ENCODE results near the gene PSEN1.

Gene PSEN1

DNA sequence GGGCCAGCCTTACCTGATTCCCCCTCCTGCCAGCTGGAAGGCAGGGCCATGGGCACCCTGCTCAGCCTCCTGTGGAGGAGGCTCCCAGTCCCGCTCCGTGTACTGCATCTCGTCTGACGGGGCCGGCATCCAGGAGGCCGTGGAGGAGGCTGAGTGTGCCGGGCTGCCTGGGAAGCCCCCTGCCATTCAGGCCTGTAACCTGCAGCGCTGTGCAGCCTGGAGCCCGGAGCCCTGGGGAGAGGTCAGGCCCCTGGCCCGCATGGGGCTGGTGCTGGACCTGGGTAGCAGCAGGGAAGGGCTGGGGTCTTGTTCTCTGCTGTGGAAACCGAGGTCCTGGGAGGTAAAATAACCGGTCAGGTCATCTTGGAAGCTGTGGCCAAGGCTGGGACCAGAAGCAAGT, 117.4 kb downstream of the PSEN1 start:
- DNase-seq (ENCODE audit: low read depth) = no peak

DNA sequence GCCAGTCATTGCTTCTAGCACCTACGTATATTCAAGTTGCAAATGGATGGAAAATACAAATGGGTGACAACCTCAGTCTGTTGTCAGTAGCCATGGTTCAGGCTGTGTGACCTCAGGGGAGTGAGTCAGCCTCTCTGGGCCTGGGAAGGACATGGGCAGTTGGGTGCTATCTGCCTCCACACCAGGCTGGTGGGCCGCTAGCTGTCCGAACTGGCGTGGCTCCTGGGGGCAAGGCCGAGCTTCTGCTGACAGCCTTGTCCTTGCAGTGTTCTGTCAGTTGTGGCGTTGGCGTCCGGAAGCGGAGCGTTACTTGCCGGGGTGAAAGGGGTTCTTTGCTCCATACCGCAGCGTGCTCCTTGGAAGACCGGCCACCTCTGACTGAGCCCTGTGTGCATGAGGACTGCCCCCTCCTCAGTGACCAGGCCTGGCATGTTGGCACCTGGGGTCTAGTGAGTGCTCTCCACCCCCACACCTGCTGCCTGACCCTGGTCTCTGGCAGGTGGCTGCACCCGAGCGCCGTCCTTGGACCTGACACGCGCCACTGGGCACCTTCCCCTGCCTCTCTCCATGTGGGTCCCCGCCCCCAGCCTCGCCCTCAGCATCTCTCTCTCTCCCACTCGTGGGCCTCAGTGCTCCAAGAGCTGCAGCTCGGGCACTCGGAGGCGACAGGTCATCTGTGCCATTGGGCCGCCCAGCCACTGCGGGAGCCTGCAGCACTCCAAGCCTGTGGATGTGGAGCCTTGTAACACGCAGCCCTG, 118.1 kb downstream of the PSEN1 start:
- DNase-seq (ENCODE audit: low read depth) = no peak

DNA sequence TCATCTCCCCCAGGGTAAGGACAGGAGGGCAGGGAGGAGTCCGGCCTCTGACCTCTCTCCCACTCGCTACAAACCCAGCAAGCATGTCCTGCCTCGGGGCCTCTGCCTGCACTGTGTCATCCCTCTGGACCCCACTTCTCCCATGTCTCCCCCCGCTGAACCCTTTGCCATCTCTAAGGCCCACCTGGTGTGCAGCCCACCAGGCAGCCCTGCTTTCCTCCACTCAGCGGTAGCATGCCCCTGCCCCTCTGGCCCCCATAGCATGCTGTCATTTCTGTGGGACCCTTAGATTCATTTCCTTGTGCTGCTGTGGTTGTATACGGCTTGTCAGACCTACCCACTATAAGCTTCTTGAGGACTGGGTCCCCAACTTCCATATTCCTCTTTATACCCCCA, 118.7 kb downstream of the PSEN1 start:
- DNase-seq (ENCODE audit: low read depth) = no peak

DNA sequence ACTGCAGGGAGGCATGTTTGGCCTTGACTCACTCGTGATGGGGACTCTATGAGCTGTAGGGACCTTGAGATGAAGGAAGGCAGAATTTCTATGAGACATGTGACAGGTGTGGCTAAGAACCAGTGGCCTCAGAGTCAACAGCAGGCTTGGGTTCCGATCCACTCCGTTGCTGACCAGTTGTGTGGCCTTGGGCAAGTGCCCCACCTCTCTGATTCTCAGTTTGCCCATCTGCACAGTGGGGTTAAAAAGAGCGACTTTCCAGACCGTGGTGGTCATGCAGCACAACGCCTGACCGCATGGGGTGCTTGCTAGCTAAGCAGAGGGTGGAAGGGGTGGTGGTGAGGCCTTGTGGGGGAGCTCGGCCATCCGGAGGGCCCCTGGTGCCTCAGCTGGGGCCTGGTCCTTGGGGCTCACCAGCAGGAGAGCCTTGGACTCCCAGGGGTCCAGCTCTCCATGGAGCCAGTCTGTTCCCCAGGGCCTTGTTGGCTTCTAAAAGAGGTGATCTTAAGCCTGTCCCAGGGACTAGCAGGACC, 119.5 kb downstream of the PSEN1 start:
- no peak for DNase-seq (ENCODE audit: low read depth)

DNA sequence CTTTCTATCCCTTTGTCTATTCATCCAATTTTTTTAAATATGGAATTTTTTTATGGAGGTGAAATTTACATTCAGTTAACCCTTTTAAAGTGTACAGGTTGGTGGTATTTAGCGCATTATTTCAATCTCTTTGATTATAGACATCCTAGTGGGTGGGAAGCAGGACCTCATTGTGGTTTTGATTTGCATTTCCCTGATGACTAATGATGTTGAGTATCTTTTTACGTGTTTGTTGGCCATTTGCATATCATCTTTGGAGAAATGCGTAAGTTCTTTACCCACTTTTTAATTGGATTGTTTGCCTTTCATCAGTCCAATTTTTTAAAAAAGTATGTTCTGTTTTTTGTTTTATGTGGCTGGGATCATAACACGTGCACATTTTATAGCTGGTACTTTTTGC, 121.8 kb downstream of the PSEN1 start:
- DNase-seq (ENCODE audit: low read depth) = no peak

DNA sequence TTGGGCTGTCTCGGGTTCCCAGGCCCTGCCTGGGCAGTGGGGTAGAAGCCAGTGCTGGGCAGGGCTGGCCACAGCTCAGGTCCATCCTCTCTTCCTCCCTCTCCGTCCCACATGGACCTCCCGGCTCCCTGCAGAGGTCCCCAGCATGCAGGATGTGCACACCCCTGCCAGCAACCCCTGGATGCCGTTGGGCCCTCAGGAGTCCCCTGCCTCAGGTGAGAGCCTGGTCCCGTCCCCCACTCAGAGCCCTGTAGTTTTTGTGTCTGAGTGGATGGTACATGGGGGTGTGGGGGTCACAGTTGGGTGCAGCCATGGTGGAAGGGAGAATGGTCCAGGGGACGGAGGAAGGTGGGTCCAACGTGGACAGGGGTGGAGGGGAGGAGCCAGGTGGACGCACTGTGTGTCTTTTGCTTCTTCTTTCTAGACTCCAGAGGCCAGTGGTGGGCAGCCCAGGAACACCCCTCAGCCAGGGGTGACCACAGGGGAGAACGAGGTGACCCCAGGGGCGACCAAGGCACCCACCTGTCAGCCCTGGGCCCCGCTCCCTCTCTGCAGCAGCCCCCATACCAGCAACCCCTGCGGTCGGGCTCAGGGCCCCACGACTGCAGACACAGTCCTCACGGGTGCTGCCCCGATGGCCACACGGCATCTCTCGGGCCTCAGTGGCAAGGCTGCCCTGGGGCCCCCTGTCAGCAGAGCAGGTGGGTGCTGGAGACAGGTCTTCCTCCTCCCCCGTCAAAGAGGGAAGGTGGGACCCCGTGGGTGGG, 122.7 kb downstream of the PSEN1 start:
- no peak for DNase-seq (ENCODE audit: low read depth)

DNA sequence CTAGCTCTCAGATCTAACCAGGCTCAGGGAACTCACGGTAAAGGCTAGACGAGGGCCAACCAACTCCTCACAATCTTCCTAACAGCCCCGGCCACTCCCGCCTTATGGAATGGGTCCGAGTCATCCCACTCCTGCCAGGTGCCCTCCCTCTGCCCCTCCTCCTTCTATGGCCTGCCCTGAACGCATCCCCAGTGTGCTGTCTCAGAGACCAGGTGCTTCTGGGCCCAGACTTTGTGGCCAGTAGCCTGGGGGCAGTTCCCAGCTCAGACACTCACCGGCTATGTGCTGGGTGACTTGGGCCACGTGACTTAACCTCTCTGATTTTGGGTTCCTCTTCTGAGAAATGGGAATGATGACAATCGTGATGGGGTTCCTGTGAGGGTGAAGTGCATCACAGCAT, 123.5 kb downstream of the PSEN1 start:
- DNase-seq (ENCODE audit: low read depth) = no peak

DNA sequence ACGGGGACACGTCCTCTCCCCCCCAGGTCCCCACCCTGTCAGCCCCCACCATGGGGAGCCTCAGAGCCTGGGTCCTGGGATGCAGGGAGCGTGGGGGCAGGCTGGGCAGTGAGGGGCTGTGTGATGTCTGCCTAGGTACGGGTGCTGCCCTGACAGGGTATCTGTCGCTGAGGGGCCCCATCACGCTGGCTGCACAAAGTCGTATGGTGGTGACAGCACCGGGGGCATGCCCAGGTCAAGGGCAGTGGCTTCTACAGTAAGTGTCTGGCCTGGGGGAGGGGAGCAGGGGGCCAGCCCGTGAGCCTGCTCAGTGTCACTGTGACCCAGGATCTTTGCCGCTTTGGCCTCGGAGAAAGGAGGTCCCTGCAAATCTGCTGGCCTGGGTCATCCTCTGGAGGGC, 124.3 kb downstream of the PSEN1 start:
- DNase-seq (ENCODE audit: low read depth) = no peak

DNA sequence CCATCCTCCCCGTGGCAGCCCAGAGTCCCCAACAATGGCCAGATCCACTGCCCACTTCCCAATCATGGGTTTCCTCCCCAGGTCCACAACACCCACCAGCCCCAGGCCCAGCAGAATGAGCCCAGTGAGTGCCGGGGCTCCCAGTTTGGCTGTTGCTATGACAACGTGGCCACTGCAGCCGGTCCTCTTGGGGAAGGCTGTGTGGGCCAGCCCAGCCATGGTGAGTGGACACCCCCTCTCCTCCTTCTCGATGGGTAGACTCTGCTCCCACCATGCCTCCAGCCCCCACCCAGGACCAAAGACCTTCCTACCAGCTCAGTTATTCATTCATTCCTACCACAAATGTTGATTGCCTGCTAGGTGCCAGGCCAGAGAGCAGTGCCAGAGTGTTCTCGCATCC, 124.8 kb downstream of the PSEN1 start:
- no peak for DNase-seq (ENCODE audit: low read depth)

DNA sequence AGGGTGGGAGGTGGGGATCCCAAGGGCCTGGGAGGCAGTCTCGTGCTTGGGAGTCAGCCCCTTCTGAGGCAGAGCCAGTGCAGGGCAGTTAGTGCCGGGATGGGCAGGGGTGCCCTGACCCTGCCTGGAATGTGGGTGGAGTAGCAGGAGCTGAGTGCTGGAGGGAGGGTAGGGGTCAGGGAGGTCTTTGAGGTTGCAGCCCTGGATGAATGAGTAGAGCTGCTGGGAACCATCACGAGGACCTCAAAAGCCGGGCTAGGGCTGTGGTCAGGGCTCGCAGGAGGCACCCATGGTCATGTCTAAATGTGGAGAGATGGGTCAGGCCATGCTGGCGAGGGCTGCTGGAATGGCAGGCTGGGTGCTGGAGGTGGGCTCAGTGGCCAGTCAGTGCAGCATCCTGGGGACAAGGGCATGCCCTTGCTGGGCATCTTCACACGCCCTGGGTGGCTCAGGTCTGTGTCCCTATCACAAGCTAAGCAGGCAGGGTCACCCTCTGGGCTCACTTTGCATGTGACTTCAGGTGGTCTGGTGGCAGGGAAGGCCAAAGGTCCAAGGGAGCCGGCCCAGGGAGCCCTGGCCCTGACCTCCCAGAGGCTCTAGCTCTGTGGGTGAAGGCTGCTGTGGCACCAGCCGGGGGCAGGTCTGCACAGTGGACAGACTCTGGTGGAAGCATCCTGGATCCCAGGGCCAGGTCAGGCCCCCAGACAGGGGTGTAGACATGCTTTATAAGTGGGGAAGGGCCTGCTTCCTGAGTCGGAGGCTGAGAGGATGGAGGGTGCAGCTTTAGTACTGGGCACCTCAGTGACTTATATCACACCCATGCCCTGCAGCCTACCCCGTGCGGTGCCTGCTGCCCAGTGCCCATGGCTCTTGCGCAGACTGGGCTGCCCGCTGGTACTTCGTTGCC, 125.5 kb downstream of the PSEN1 start:
- no peak for DNase-seq (ENCODE audit: low read depth)

DNA sequence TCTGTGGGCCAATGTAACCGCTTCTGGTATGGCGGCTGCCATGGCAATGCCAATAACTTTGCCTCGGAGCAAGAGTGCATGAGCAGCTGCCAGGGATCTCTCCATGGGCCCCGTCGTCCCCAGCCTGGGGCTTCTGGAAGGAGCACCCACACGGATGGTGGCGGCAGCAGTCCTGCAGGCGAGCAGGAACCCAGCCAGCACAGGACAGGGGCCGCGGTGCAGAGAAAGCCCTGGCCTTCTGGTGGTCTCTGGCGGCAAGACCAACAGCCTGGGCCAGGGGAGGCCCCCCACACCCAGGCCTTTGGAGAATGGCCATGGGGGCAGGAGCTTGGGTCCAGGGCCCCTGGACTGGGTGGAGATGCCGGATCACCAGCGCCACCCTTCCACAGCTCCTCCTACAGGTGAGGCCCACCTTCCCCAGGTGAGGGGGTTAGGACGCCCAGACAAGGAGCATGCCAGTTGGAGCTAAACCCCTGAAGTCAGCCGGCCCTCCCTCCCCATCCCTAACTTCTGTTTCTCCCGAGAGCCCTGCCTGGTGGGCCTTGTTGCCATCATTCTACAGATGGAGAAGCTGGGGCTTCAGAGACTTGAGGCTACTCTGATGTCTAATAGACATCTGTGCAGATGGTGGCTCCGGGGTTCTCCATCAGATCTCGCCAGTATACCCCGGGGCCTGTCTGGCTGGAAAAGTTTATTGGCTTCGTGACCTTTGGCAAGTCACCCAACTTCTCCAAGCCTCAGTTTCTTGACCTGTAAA, 126.3 kb downstream of the PSEN1 start:
- no peak for DNase-seq (ENCODE audit: low read depth)

DNA sequence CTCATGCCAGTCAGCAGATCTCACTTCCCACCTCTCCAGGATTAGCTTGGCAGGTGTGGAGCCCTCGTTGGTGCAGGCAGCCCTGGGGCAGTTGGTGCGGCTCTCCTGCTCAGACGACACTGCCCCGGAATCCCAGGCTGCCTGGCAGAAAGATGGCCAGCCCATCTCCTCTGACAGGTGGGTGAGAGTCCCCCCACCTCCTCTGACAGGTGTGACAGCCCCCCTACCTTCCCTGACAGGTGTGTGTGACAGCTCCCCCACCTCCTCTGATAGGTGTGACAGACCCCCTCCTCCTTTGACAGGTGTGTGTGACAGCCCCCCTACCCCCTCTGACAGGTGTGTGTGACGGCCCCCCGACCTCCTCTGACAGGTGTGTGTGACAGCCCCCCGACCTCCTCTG, 127.3 kb downstream of the PSEN1 start:
- no peak for DNase-seq (ENCODE audit: low read depth)

DNA sequence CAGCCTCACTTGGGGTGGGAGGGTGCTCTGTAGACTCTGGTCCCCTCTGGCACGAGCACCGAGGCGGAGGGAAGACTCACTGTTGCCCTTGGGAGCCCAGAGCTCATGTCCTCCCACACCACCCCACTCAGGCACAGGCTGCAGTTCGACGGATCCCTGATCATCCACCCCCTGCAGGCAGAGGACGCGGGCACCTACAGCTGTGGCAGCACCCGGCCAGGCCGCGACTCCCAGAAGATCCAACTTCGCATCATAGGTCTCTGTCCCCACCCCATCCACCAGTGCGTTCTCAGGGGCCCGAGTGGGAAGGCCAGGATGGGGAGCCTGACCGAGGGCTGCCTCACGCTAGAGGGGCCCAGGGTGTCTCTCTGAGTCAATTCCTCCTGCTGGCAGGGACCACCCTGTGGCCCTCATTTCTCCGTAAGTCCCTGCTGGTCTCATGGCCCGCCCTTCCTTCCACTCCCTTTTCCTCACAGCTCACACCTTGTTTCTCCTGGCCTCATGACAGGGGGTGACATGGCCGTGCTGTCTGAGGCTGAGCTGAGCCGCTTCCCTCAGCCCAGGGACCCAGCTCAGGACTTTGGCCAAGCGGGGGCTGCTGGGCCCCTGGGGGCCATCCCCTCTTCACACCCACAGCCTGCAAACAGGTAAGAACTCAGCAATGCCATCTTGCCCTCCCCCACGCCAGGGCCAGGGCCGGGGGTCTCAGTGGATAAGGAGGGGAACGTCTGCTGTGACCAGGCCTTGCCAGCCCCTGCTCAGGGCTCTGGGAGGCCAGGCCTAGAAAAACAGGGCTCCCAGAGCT, 128.0 kb downstream of the PSEN1 start:
- DNase-seq (ENCODE audit: low read depth) = no peak

DNA sequence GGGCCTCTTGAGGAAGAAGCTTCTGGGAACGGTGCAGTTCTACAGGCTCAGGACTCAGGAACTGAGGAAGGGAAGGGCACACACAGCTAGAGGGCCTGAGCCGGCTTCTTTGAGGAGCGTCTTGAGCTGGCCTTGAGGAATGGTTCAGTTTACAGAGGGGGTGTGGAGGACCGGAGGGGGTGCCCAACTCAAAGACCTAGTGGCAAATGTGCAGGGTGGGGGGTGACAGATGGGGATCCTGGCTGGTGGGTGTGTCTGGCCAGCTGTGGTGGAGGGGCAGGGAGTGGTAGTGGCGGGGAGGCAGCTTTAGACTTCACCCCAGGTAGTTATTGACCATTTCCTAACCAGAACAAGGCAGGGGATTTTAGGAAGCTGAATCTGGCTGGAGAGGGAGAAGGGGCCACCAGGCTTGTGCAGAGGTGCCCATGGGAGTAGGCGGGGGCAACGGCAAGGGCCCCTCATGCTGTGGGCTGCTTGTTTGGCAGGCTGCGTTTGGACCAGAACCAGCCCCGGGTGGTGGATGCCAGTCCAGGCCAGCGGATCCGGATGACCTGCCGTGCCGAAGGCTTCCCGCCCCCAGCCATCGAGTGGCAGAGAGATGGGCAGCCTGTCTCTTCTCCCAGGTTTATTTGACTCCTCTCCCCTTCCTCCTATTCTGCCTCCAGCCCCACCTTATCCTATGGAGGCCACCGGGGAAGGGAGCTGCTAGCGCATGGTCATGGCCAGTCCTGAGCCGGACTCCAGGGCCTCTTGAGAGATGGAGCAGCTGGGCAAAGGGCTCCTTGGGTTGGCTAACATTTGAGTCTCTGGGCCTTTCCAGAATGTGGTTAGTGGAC, 128.8 kb downstream of the PSEN1 start:
- DNase-seq (ENCODE audit: low read depth) = no peak

DNA sequence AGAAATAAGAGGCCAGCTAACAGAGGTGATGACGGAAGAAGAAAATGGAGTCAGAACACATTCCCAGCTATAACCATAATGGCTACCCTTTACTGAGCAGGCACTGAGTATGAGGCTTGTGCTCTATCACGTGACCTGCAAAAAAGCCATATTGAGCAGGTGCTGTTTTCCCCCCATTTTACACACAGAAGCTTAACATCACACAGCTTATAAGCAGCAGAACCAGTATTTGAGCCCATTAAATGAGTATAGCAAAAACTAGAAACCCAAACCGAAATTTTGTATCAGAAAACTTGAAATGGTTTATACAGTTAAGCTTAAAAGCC, 129.4 kb downstream of the PSEN1 start:
- no peak for DNase-seq (ENCODE audit: low read depth)

DNA sequence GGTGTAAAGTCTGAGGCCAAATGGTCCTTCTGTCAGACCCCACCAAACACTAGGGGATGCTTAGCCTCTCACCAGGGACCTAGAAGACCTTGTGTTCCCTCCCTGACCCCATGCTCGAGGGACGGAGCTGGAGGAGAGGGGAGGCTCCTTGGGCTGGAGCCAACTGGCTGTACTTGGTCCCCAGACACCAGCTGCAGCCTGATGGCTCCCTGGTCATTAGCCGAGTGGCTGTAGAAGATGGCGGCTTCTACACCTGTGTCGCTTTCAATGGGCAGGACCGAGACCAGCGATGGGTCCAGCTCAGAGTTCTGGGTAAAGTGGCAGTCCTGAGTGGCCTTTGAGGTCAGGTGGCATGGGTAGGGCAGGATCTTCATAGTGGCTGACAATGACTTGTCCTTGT, 130.0 kb downstream of the PSEN1 start:
- DNase-seq (ENCODE audit: low read depth) = no peak

DNA sequence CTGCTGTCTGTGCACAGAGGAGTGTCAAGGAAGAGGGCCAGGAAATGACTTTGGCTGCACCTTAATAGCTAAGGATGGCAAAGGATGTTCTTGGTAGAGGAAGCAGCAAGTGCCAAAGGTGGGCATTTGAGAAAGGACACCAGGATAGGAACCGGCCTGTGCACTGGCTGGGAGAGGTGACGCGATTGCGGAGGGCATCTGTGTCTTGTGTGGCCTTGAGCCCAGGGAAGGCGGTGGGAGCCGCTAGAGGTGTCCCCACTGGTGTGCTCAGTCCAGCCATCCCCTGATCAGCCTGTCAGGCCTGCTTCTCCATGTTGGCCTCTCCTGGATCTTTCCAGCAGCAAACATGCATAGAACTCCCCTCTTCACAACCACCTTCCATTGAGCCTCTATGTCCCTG, 131.2 kb downstream of the PSEN1 start:
- DNase-seq (ENCODE audit: low read depth) = no peak

DNA sequence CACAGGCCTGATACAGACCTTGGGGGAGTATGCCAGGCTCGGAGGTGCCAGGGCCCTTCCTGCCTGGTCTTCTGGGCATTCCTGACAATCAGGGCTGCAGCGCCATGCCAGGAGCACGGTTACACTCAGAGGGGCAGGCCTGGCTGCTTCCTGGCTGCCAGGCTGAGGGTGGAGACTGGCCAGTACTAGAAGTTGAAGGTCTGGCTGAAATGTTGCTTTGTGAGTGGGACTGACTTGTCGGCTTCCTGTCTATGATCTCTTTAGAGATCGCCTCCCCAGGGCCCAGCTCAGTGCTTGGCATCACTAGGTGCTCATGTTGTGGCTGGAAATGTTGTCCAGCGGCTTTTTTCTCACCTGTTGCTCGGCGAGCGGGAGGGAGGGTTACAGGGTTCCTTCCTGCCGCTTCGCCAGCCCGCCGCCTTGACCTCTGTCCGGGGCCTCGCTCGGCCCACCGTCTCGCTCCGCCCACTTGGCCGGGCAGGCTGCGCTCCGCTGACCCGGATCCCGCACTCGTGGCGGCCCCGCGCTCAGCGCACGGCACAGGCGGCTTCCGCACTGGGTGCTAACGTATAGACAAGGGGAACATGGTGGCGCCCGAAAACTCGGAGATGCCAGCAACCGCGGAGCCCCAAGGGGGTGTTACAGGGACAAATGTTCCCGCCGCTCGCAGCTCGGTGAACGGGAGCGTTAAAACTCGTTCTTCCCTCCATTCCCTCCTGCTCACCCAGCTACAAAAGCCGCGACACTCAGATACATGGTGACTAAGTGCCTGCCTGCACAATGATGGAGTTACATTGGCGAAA, 133.6 kb downstream of the PSEN1 start:
- DNase-seq (ENCODE audit: low read depth) = no peak

DNA sequence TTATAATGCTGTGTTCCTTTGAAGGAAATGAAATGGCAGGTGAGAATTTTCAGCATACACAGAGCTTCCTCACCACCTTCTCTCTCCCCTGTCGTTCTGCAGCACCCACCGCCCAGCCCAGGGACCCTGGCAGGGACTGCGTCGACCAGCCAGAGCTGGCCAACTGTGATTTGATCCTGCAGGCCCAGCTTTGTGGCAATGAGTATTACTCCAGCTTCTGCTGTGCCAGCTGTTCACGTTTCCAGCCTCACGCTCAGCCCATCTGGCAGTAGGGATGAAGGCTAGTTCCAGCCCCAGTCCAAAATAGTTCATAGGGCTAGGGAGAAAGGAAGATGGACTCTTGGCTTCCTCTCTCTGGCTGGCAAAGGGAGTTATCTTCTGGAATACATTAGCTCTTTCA, 136.1 kb downstream of the PSEN1 start:
- DNase-seq (ENCODE audit: low read depth) = no peak

All from T follicular helper cell (primary cell).